GM19463 (cell line): Measurements from ENCODE around the gene SBF2.
"Not testable (repeated sequence)": the region's sequence is repeated elsewhere in the genome, so short reads cannot be mapped to it uniquely, and the experiment has no call there.

Source experiments
- ATAC-seq: cut with Tn5 transposase; IDR thresholded peaks from one replicate; pipeline ENCODE4 v1.9.1; 2021; ENCODE audit warnings: mild to moderate bottlenecking, moderate library complexity; ENCODE audit not compliant: unreplicated experiment

Gene SBF2

DNA sequence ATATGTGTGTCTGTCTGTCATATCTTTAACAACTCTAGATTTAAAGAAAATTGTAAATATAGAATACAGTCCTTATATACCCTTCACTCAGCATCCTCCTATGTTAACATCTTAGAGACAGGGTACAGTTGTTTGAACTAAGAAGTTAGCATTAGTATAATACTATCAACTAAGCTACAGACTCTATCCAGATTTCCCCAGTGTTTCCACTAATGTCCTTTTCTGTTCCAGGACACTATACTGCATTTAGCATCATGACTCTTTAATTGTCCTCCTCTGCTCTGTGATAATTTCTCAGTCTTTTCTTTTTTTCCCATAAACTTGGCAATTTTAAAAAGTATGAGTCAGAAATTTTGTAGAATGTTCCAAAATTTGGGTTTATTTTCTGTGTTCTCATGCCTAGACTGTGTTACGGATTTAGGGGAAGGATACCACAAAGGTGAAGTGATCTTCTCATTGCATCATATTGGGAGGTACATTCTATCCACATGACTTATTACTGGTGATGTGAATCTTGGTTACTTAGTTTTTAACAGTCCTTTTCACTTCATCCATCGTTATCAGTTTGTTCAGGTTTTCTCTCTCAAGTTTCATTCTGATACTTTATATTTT lies 168.4 kb downstream of the SBF2 start:
- no peak for ATAC-seq

DNA sequence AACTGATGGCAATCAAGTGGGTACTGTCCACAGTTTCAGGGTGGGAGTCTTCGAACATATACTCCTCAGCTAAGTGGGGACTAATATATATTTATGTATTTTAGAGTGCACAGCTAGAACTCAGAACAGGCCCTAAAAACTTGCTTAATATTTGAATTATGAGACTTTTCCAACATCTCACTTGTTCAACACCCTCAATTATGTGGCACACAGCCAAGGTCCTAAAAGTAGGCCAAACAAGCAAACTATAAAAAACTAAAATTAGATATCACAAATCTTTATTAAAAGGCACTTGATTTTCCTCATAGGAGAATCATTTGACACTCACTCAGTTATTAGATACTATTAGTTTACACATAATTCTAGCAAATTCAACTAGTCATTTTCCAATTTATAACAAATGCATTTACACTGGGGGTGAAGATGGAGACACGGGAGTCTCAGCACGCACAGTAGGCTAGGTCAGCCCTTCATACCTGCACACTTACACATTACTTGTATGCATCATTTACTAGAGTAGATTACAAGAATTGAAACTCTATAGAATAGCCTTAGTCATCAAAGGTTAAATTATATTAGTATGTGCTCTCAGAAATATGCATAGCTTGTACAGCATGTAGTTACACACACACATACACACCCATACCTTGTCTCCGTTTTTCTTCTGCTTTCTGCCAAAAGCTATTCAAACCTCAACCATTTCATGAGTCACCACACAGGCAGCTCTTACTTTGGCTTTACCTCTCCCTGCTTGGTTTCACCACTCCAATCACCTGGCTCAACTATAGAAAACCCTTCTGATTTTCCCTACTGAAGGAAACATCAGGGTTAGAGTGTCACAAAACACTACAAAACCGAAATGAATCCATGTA lies 171.5 kb downstream of the SBF2 start:
- no peak for ATAC-seq

DNA sequence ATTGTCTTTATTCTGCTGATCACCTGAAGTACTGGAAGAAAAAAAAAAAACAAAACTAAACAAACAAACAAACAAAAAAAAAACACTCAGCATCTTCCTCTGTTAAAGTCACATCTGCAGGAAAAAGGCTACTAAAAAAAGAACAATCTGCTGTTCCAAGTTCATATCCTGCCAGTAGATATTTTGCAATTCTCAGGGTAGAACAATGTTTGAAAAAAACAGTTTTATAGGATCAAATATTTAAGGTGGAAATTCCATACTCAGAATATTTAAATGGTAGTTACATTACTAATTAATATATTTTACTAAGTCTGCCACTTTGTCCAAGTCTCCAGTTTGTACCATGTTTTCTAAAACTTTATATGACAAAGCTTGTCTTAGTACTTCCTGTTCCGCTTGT lies 175.2 kb downstream of the SBF2 start:
- no peak for ATAC-seq

DNA sequence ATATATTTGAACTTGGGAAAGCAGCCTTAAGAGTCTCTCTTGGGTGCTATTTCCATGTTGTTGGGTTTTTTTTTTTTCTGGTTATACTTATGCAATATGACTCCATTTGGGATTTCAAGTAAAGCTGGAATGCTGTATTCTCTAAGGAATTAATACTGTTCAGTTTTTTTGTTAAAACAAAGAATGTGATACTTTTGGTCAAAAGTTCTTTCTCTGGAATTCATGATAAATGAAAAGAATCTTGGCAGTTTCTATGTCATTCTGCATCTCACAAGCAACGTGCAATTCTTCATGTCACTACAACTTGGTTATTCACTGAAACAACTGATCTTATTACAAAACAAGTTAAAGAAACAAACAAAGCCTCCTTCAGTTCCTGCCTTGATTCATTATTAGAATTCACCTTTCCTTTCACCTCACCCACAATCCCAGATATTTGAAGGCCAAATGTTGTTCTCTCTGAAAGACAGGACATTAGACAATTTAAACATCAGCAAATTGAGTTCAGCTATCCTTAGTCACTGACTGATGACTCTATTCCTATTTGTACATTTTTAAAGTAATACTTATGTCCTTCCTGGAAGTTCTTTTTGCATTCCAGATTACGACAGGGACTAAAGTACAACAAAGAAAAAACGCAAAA lies 176.2 kb downstream of the SBF2 start:
- no peak for ATAC-seq

DNA sequence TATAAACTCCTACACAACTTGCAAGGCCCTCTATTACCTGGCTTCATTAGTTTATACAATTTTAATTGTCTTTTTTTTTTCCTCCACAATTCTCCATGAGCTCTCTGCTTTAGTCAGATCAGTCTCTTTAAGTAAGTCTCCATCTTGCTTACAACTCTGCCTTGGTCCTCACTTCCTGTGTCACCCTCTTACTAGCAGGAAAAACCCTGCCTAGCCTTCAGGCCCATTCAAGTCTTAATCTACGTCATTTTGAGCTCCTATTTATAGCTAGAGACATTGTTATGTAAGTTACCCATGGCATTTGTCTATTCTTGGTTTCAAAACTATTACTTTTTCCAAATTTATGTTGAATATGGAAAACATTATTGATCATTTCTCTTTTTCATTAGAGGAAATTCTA lies 177.4 kb downstream of the SBF2 start:
- no peak for ATAC-seq

DNA sequence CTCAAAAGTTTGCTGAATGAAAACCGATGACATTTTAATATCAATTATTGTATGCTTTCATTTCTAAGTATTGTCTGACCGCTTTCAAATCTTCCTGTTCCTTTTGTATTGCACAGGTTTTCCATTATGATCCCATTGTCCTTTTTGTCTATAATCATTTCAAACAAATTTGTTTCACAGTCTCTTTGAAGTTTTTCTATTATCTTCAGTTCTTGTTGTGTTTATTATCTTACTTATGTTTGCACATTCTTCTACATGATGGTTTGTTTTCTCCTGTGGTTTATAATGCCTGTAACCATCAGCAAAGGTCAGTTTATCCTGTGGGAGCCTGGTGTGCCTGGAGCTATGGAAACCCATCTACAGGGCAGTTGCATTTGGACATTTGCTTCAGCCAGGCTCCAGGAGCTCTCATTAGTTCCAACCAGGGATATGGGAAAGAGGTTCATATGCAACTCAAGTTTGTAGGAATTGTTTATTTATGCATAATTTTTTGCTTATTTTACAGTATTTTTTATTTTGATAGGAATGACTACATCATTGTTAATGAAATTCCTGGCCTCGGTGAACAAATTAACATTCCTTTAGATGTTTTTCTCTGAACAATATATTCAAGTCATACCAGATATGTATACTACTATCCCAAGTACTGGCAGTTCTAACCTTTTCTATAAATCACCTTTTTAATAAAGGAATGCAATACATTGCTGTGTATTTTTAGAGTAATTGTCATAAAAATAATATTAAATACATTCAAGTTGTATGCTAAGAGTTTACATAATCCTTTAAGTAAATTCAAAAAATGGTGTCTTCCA lies 179.2 kb downstream of the SBF2 start:
- ATAC-seq = no peak

DNA sequence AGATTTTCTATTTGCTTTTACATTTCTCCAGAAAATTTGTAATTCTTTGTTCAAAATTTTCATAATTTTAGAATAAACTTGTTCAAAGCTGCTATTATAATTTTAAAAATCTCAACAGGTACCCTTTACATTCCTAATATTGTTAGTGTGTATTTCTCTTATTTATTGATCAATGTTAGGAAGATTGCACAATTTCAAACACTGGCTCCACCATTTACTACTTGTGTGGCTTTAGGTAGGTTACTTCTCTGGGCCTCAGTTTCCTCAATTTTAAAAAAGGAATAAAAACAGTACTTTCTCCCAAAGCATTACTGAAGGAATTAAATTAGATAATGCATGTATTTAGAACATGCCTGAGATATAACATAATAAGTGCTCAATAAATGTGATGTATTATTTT lies 180.2 kb downstream of the SBF2 start:
- ATAC-seq = no peak

DNA sequence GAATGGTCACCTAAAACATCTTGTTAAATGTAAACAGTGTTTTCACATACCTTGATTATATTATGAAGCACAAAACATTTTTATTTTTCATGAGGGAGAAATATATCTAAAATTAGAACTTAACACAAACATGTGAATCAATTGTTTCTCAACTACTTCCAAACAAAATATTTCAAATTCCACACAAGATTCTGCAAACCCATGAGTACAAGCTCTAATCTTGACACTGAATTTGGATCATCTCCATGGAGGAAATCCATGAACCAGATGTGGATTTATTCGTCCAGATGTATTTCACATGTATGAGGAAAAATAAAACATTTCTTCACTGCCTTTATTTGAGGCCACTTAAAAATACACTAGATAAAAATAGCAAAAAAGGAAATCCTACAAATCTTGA lies 184.2 kb downstream of the SBF2 start:
- ATAC-seq = no peak

DNA sequence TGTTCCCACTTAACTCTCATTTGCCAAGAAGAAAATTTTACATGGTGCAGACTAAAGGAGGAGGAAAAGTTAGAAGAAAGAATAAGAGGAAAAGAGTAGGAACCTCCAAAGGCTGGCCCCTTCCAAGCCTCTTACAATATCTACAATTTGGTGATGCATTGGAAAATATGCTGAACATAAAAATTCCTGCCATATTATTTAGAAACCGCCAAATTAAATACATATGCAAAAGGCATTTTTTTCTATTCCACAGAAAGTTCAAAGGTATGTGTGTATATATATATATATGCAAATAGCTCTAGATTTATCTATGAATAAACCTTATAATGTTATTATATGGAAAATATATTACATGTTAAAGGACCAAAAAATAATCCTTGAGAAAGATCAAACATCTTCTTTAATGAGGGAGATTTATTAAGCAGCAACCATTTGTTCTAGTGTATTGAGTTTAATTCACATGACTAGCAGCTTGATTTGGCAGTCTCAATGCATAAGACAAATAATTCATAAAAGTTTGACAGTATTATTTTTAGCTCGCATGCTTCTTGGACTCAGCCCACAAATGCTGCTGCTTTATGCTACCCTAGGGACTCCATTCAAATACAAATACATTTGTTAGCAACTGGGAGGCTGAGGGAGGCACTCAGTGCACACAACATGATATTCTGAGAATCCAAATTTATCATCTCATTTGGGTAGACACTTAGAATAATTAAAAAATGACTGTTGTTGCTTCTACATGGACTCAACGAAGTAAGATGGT lies 184.9 kb downstream of the SBF2 start:
- no peak for ATAC-seq

DNA sequence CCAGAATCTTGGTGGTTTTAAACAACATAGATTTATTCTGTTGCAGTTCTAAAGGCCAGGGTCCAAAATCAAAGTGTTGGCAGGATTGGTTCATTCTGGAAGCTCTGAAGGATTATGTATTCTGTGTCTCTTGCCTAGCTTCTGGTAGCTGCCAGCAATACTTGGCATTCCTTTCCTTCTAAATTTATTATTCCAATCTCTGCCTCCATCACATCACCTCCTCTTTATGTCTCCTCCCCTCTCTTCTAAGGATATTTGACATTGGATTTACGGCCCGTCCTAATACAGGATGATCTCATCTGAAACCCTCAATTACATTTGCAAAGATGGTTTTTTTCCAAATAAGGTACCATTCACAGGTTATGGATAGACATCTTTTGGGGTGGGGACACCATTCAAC lies 186.5 kb downstream of the SBF2 start:
- no peak for ATAC-seq

DNA sequence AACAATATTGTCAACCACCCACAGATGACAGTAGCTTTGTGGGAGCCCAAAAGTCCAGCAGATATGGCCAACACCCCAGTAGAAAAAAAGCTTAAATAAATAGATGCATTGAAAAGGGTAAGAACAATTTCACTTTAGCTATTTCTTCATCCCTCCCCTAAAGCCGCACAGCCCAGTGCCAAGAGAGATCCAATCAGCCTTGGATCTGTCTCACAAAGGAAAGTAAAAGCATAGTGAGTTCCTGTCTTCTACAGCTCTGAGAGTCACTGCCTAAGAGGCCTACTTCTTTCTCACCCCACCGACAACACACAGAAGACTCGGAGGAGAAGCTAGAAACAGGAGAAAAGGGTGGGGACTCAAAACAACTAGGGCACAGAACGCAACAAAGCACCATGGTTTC lies 196.4 kb downstream of the SBF2 start:
- no peak for ATAC-seq

DNA sequence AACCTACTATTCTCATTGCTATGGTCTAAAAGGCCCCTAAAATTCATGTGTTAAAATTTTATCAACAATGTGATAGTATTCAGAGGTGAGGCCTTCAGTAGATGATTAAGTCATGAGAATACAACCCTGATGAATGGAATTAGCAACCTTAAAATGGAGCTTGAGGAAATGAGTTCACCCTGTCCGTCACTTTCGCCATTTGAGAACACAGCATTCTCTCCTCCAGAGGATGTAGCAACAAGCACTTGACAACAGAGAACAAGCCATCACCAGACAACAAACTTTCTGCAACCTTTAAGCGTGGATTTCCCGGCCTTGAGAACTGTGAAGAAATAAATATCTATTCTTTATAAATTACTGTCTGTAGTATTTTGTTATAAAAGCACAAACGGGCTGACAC lies 197.0 kb downstream of the SBF2 start:
- no peak for ATAC-seq

DNA sequence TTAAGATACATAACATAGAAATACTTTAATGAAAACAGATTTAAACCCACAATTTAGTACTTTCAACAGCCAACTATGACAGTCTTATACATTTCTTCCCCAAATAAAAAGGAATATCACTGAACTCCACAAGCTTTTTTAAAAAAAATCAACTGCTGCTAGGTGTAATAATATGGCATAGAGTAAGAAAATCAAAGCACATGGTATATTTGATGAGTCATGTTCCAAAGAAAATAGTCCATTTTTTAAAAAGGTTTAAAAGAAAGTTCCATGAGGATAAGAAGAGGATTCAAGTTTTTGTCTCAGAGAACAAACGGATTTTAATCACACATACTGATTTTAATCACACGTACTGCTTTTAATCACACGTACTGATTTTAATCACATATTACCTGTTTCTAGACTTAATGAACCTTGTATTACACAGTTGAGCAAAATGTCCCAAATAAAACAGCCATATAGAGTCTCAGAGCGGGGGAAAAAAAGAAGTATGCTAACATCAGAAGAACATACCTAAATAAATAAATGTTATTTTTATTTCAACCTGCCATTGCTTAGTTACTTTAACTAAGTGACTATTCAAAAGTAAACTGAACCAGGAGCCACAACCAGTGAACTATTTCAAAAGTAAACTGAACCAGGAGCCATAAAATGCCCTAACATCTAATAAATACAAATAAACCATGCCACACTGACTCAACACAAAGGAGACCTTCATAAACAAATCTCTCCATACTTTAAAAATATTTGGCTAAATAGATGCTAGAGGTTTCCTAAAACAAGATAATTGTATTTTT lies 198.4 kb downstream of the SBF2 start:
- ATAC-seq = no peak

DNA sequence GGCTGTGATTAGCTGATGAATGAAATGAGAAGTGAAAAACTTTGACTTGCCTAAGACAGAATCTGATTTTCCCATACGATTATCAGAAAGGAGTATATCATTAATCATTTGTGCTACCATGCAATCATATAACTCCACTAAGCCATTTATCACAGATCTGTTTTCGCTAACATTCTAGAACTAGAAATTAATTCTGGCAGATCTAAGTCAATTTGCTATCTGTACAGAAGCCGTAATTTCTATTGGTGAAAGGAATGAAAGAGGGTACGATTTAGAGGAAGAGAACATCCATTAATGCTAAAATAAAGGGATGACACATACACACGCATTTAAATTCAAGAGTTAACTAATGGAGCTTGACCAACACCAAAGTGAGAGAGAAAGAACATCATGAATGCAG lies 201.6 kb downstream of the SBF2 start:
- no peak for ATAC-seq

DNA sequence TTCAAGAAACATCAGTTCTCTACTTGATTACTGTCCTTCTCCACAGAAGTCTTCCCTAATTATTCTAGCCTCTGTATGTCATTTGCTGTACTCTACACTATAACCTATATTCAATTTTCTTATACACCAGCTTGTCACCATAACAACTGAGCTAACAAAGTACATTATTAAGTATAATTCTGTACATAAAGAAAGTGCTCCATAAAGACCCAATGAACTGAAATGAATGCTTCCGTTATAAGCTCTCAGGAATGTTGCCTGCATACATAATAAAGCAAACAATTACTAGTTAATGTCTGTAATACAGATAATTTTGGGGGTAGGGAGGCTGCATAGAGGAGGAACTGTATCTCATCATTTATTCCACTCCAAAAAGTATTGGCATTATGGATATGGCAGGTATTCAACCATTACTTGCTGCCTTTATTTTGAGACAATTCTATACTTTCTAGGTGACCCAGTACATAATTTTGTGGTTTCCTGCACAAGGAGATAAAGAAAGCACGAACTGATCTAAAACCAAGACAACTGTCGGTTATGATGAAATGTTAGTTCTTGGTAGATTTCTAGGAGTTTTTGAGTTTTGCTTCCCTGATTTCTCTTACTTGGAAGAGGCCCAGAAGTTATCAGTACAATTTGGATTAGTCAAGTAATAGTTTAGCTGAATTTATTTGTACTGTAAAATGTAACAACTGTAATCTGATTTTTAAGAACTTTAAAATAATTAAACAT lies 202.5 kb downstream of the SBF2 start:
- no peak for ATAC-seq

DNA sequence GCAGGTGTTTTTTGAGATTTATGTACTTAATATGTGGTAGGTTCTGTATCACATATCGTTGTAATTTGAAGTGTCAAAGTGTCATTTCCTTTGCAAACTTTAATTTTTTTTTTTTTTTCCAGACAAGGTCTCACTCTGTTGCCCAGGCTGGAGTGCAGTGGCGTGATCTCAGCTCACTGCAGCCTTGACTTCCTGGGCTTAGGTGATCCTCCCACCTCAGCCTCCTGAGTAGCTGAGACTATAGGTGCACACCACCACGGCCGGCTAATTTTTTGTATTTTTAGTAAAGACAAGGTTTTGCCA lies 206.1 kb downstream of the SBF2 start:
- not testable (repeated sequence) for ATAC-seq

DNA sequence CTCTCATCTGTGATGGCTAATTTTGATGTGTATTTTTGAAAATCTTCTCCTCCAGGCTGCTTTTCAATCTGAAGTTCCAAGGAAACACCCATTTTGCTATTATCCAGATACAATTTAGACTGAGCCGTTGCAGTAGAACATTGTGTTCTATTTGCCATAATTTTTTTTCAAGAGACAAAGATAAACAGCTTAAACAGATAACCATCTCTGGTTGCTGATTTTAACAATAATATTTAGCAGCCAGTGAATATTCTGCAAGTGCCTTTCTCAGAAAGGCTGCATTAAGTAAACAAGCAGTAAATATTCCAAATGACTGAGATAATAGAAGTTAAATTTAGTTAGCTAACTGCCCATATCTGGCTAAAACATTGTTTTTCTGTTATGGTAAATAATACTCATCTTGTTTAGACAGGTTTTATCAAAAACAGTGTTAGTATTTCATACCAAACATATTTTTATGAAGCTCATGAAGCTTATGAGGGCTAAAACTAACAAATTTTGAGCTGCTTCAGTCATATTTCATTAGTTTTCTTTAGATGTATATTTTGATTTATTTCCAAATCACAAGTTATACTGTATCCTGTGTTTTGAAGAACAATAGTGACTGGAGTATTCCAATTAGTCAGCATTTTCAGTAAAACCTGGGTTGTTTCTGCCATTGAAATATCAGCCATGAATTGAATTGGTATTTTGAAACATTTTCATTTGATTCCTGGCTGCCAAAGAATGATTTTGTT lies 206.7 kb downstream of the SBF2 start:
- no peak for ATAC-seq

DNA sequence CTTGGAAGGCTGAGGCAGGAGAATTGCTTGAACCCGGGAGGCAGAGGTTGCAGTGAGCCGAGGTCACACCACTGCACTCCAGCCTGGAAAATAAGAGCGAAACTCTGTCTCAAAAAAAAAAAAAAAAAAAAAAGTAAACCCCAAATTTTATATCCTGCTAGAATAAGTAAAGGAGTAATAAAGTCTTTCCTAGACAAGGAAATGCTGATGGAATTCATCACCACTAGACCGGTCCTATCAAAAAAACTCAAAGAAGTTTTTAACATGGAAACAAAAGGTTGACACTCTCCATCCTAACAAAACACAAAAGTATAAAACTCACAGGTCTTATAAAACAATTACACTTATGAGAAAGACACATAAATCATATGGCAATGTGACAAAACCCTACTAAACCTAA lies 213.9 kb downstream of the SBF2 start:
- no peak for ATAC-seq
